ENCODE data around the gene LMLN. TPM values are rescaled to one million over a fixed set of nuclear protein-coding genes. Genes with fewer than 3 reads are reported as not detected.

LMLN gene
- total RNA-seq, 4 donors from 2014 or later = 2.3 to 10.4 (median 3.8) TPM

DNA sequence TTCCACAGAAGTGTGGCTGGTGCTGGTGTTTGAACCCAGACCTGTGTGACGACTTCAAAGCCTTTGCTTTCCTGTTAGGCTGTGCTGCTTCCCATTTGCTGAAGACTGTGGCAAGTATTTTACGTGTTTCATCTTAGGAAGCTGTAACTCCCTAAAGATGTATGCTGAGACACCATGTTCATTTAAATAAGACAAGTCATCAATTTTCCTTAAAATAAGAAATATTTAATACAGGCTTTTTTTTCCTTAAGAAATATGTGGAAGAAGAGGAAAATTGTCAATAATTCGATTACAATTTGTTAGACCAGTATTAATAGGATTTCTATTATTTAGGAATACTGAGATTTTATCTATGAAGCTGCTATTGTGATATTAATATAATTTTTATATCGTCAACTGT, 58.4 kb downstream of the LMLN start:
- 89 to 90% methylated on average over 4 of the region's 4 CpGs for WGBS, 2 donors
- no peak overlapping the region for H3K4me3 ChIP-seq (ENCODE audit: low read depth, poor library complexity, severe bottlenecking)
- DNase-seq (ENCODE audit: low spot score in 2 of 2) = no peak
- intact Hi-C loops (cut with DNase I; ENCODE audit: low total_unique reads) = no loop called here
- no peak for TF ChIP-seq POLR2A (IDR thresholded peaks at IDR 0.05)

GRCh38 chr3:198019115-198019514, 59.1 kb downstream of the LMLN start:
- intact Hi-C loops (cut with DNase I; ENCODE audit: low total_unique reads) = no loop called here
- DNase-seq (ENCODE audit: low spot score in 2 of 2) = no peak
- WGBS, 2 donors = 91 to 96% methylated on average over 2 of the region's 2 CpGs
- TF ChIP-seq POLR2A (IDR thresholded peaks at IDR 0.05) = no peak
- TF ChIP-seq, protein P1, sequence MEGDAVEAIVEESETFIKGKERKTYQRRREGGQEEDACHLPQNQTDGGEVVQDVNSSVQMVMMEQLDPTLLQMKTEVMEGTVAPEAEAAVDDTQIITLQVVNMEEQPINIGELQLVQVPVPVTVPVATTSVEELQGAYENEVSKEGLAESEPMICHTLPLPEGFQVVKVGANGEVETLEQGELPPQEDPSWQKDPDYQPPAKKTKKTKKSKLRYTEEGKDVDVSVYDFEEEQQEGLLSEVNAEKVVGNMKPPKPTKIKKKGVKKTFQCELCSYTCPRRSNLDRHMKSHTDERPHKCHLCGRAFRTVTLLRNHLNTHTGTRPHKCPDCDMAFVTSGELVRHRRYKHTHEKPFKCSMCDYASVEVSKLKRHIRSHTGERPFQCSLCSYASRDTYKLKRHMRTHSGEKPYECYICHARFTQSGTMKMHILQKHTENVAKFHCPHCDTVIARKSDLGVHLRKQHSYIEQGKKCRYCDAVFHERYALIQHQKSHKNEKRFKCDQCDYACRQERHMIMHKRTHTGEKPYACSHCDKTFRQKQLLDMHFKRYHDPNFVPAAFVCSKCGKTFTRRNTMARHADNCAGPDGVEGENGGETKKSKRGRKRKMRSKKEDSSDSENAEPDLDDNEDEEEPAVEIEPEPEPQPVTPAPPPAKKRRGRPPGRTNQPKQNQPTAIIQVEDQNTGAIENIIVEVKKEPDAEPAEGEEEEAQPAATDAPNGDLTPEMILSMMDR (IDR thresholded peaks at IDR 0.05) = no peak
- H3K4me3 ChIP-seq (ENCODE audit: low read depth, poor library complexity, severe bottlenecking) = no peak overlapping the region

DNA sequence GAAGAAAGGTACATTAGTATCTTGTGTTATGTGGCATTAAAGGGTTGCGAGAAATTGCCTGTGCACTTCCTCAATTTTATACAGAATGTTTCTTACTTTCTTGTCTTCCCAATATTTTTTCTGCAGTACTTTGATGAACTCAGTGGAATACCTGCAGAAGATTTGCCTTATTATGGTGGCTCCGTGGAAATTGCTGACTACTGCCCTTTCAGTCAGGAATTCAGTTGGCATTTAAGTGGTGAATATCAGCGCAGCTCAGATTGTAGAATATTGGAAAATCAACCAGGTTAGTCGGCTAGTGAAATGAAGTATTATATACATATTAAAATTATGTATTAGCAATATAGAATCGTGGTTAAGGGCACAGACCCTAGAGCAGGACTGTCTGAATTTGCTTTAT, 61.3 kb downstream of the LMLN start:
- DNase-seq (ENCODE audit: low spot score in 2 of 2) = no peak
- intact Hi-C loops (cut with DNase I; ENCODE audit: low total_unique reads) = no loop called here
- WGBS, 2 donors = 73 to 83% methylated on average over 5 of the region's 5 CpGs
- TF ChIP-seq POLR2A (IDR thresholded peaks at IDR 0.05) = no peak
- TF ChIP-seq, protein P1 (IDR thresholded peaks at IDR 0.05) = no peak
- no peak overlapping the region for H3K4me3 ChIP-seq (ENCODE audit: low read depth, poor library complexity, severe bottlenecking)

GRCh38 chr3:198022604-198023003, 62.6 kb downstream of the LMLN start:
- no peak for DNase-seq (ENCODE audit: low spot score in 2 of 2)
- 89 to 92% methylated on average over 3 of the region's 3 CpGs for WGBS, 2 donors
- intact Hi-C loops (cut with DNase I; ENCODE audit: low total_unique reads) = no loop called here
- H3K4me3 ChIP-seq (ENCODE audit: low read depth, poor library complexity, severe bottlenecking) = no peak overlapping the region
- TF ChIP-seq, protein P1 (IDR thresholded peaks at IDR 0.05) = no peak
- TF ChIP-seq POLR2A (IDR thresholded peaks at IDR 0.05) = no peak

- intact Hi-C loops (cut with DNase I; ENCODE audit: low total_unique reads) = no loop called here
- no peak for DNase-seq (ENCODE audit: low spot score in 2 of 2)
- H3K4me3 ChIP-seq (ENCODE audit: low read depth, poor library complexity, severe bottlenecking) = no peak overlapping the region
- TF ChIP-seq, protein P1 (IDR thresholded peaks at IDR 0.05) = no peak
- no peak for TF ChIP-seq POLR2A (IDR thresholded peaks at IDR 0.05)
- 93% methylated on average over 8 of the region's 8 CpGs for WGBS, 2 donors
Observed at GRCh38 chr3:198025644-198026043, 65.6 kb downstream of the LMLN start.

- H3K4me3 ChIP-seq (ENCODE audit: low read depth, poor library complexity, severe bottlenecking) = no peak overlapping the region
- intact Hi-C loops (cut with DNase I; ENCODE audit: low total_unique reads) = no loop called here
- TF ChIP-seq, protein P1 (IDR thresholded peaks at IDR 0.05) = no peak
- TF ChIP-seq POLR2A (IDR thresholded peaks at IDR 0.05) = no peak
- WGBS, 2 donors = 91 to 92% methylated on average over 5 of the region's 5 CpGs
- DNase-seq (ENCODE audit: low spot score in 2 of 2) = no peak
Observed at GRCh38 chr3:198026620-198027019, 66.6 kb downstream of the LMLN start.
